NCI-H187 treated with DMSO at 0.1 percent for 48 hours (cell line): ENCODE data around the gene PAPSS1.
A peak's percentile ranks its signal among the peaks of the same experiment; 100 is the strongest.
"Not testable (repeated sequence)": the region's sequence is repeated elsewhere in the genome, so short reads cannot be mapped to it uniquely, and the experiment has no call there.

Experiments used
- DNase-seq: peaks from one replicate; lab custom pipeline; 2025; lab: John Stamatoyannopoulos, UW

PAPSS1 gene

DNA sequence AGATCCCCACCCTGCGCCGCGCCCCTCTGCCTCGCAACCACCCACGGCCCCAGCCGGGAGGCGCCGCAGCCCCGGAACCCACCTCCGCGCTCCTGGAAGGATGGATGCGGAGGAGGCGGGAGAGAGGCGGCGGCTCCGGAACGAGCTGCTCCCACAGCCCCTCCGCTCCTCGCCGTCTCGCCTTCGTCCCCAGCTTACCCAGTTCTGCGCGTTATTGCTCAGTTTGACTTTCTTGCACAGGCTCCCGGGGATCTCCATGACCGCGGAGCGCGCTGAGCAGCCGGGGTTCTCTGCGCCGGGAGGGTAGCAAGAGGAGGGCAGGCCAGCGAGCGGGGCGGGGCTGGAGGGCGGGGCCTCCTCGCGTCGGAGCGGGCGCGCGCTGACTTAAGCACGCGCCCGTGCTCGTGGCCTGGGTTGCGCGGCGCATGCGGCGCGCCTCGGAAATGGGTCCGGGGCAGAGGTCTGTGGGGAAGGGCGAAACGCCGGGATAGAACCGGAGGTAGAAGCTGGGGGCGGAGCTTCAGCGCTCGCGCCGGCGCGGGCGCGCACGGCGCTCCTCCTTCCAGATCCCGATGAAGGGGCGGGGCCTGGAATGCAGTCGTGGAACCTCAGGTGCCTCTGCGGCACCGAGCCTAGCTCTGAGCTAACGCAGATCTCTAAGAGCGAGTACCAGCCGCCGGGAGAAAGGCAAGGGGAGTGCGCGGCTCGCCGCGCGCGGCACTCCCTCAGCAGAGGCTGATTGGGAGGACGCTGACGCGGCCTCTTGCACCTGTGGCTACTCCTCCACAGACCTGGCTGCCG lies at the start of gene PAPSS1:
PAPSS1 (minus strand) TSS at position 313 of the 801 bp plus-strand sequence; CDS start at position 258, 55 bp downstream.
- DNase-seq, result peak; percentile 10

DNA sequence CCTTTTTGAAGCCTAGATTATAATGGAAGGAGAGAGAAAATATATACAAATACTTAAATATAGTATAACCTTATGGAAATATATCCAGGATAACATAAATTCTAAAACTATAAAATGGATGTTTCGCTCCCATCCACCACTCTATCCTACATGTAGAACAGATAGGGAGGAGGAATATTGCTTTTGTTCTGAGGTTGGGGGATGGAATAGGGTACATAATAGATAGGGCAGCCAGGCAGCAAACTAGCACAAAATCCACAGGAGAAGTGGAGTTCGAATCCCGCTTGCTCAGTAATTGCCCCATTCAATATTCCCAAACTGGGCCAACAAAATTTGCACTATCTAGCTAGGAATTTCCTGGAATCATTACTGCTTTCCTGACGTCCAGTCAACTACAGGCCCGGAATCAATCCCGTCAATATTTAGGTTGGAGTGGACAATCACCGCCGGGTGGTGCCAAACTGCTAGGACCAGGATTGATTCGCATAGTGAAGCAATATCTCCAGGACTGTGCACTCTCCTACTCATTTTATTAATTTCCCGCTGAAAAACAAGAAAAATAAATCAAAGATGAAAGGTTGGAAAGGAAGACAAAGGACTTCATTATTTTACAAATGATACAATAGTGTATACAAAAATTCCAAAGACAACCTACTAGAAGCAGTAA lies 40.4 kb upstream of the PAPSS1 start:
- DNase-seq, result no peak

DNA sequence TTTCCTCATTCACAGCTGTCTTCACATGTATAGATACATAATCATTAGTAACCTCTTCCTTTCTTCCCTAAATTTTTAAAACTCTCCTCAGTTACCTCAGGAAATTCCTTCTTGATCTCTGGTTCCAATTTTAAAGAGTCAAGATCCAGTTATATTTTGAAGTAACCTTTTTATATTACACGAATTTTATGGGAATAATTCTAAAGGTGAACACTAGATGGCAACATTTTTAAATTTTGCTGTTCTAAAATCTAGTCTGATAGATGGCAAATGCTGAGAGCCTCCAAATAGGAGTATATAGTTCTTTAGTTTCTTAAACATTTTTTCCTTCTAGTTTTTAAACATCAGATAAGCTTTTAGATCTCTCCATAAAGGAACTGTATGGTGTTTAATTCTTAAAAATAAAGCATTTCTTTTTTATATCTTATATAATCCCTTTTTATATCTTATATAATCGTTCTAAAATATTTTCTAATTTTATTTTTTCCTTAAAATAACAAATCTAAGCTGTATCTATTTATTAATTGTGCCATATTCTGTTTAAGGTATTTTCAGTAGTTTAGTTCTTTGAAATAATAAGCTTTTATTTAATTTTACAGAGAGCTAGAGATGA lies 37.9 kb upstream of the PAPSS1 start:
- no peak for DNase-seq

DNA sequence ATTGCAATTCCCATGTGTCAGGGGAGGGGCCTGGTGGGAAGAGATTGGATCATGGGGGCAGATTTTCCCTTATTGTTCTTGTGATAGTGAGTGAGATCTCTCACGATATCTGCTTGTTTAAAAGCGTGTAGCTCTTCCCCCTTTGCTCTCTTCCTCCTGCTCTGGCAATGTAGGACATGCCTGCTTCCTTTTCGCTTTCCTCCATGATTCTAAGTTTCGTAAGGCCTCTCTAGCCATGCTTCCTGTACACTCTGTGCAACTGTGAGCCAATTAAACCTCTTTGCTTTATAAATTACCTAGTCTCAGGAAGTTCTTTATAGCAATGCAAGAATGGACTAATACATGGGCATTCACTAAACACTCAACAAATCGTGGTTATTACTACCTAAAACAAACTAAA lies 37.2 kb upstream of the PAPSS1 start:
- DNase-seq, result no peak

DNA sequence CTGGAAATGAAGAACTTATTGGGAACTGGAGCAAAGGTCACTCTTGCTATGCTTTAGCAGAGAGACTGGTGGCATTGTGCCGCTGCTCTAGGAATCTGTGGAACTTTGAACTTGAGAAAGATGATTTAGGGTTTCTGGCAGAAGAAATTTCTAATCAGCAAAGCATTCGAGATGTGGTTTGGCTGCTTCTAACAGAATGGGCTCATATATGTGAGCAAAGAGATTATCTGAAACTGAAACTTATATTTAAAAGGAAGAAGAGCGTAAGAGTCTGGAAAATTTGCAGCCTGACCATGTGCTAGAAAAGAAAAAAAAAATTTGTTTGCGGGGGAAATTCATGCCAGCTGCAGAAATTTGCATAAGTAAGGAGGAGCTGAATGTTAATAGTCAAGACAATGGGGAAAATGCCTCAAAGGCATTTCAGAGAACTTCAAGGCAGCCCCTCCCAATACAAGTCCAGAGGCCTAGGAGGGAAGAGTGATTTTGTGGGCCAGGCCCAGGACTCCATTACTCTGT lies 35.9 kb upstream of the PAPSS1 start:
- DNase-seq, result no peak

DNA sequence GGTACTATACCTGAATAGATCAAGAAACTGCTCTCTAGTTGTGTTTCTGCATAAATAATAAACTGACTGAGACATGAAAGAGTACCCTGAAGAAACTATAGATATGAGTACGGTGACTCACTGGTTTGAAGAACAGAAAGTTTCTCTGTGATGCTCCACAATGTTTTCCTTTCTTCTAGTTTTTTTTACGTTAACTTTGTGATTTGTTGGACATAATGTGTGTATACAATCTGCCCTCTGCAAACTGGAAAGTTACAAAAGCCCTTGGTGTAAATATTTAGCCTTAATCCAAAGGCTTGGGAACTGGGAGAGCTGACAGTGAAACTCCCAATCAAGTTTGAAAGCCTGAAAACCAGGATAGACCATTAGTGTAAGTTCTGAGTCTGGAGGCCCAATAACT lies 31.6 kb upstream of the PAPSS1 start:
- DNase-seq, result no peak

DNA sequence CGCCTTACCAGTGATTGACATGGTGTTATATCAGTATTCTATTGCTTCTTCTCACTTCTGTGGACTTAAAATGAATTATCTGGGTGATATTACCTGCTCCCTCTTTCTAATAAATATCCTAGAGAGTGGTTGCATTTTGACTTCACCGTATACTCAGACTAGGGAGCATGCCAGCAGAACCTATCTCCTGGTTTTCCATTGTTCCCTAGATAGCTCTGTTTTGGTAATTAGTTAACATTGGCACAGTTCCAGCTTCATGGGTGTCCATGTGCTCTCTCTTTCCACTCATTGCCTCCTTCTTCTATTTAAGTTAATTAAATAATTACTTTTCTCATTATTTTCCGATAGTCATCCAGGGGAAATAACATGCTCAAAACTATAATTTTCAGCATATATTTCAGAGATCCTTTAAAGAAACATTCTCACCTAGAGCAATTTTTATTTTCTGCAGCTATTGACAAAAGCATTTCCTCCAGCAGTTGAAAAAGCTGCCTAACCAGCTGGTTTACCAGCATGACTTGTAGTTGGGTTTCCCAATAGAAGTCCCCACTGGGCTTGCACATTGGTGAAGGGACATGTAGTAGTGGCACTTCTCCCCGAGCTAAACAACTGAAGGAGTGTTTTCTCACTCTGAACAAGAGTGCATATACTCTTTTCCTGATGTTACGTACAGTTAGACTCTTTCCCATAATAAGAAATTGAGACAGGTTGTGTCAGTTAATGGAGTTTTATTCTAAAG lies 27.9 kb upstream of the PAPSS1 start:
- DNase-seq, result no peak

DNA sequence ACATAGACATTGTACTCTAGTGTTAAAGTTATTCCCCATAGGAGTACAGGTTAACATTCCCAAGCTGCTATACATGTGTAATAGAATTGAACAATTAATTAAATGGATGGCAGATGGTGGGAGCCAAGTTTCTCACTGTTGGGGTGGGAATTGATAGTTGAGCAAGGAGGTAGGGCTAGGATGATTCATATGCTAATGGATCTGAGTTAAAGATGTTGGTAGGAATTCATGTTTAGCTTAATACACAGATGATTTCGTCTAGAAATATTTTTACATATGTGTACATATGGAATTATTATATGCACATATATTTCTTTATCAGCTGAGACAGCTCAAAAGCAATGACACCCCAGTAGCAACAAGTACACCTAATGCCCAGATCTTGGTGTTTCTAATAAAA lies 26.1 kb upstream of the PAPSS1 start:
- DNase-seq, result no peak

DNA sequence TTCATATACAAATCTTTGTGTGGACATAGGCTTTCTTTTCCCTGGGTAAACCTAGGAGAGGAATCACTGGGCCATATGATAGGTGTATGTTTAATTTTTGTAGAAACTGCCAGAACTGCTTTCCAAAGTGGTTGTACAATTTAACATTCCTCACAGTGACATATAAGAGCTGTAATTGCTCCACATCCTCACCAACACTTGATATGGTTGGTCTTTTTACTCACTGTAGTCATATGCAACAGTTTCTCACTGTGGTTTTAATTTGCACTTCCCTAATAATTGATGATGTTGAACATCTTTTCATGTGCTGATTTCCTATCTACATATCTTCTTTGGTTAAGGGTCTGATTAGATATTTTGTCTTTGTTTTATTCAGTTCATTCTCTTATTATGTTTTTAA lies 24.5 kb upstream of the PAPSS1 start:
- DNase-seq, result no peak

DNA sequence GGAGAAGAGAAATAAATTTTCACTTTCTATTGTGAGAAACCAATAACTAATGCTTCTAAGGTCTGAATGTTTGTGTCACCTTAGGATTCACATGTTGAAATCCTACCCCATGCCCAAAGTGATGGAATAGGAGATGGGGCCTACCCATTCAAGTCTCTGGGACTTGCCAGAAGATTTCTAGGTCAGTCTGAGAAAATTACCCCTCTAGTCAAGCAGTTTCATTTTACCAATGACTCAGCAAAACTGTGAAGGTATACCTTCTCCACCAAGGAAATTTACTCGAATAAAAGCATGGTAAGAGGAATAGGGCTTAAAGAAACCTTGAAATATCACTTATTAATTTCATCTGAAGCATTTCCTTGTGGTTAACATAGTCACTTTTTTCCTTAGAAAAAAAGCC lies 23.5 kb upstream of the PAPSS1 start:
- DNase-seq, result no peak

DNA sequence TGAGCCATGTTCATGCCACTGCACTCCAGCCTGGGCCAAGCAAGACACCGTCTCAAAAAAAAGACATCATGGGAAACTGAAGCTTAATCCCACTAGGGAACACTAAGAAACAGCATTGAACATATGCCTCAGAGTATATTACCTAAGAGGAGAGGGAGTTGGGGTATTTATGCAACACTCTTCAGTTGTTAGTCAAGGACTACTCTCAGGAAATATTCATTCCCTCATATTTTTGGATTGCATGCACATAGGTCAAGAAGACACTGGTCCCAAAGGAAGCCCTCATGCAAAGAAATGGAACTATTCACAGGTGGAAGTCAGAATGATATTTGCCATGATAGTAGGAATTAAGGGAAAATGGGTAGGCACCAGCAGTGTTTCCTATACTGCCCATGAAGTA lies 22.8 kb upstream of the PAPSS1 start:
- no peak for DNase-seq

DNA sequence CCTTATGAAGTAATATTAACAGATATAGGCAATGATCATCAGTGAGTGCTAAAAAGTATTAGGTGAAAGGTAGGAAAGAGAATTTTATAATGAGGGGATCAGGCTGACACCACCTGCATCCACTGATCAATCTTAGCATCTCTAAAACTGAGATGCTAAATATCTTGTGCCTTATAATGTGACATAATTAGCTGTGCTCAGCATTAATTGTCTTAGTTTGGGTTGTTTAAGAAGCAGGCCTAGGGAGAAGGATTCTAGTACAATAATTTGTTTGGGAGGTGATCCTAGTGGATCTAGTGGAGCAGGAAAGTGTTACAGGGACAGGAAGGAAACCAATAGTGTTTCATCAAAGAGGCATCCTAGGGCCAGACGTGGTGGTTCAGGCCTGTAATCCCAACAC lies 22.2 kb upstream of the PAPSS1 start:
- no peak for DNase-seq

DNA sequence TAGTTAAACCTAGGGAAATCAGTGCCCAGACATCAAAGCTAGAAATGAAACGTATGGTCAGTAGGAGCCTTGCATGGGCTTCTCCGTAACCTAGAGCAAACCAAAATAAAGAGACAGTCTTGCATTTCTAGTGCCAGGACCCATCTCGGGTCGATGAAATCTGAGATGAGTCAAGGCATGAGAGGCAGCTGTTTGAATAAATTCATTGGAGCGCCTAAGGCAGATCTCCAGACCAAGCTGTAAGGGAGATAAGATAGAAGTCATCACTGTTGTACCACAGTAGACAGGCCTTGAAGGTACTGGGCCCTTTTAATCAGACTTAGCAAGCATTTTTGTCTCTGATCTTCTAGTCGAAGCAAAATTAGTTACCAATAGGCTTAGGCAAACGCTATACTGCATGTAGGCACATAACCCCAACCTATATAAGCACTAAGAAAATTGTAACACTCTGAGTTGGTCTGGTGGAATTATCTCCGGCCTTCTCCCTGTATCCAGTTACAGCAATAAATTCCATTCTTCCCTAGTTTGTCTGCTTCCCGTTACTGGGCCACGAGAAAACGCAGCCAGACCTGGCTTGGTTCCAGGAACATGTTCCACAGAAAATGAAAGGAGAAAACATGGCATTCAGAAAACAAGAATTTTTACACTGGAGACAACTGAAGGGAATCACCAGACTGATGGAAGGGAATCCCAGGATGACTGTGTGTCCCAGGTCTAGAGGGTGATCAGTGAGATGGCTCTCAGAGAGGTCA lies 21.1 kb upstream of the PAPSS1 start:
- DNase-seq, result no peak

DNA sequence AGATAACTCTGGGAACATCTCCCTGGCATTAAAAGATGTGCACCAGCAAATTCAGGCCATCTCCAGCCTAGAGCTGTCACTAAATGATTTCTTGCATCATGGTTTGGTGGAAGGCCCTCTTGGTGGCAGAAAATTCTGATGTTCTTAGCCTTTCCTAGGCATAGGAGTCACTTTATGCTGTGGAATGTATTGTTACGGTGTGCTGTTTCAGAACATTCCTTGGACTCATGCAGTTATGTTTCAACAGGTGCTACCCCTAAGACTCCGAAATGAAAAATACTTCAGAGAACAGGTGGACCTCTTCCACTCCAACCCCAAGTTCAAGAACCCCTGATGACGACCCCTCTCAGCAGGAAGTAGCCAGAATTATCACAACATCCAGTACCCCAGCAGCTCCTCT lies 20.3 kb upstream of the PAPSS1 start:
- no peak for DNase-seq

DNA sequence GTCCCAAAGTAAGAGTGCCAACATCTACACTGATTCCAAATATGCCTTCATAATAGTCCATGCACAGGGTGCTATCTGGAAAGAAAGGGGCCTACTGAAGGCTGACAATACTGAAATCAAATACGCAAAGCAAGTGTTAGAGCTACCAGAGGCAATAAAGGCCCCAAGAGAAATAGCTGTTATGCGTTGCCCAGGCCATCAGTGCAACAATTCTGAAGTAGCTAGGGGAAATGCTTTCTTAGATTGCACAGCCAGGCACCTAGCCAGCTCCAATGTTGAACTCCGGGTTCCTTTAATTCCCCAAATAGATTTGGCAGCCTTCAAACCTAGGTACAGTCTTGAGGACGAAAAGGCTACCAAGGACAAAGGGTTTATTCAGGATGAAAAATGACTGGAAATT lies 17.4 kb upstream of the PAPSS1 start:
- no peak for DNase-seq

DNA sequence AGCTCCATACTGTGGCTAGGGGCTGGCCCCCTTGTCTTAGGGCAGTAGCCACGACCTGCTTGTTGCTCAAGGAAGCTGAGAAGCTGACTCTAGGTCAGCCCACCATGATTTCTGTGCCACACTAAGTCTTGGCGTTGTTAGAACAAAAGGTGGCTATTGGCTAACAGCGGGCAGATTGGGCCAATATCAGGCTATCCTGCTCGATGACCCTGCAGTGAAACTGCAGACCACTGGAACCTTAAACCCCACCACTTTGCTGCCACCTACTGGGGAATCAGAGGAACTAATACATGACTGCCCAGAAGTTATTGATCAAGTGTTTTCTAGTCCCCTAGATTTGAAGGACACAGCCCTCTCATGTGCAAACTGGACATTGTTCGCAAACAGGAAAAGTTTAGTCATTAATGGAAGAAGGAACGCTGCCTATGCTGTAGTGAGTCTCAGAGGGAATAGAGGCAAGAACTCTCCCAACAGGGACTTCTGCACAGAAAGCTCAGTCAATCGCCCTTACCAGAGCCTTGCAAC lies 17.0 kb upstream of the PAPSS1 start:
- no peak for DNase-seq

DNA sequence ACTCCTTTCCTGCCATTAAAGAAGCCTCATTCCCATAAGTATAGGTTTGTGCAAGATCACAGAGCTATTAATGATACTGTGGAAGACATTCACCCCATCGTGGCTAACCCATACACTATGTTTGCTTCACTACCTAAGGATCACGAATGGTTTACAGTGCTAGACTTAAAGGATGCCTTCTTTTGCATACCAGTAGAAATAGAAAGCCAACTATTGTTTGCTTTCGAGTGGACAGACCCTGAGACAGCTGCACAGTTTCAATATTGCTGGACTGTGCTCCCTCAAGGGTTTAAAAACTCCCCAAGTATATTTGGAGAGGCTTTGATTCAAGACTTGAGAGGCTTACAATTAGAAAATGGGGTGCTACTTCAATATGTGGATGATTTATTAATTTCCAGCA lies 16.0 kb upstream of the PAPSS1 start:
- DNase-seq, result no peak

DNA sequence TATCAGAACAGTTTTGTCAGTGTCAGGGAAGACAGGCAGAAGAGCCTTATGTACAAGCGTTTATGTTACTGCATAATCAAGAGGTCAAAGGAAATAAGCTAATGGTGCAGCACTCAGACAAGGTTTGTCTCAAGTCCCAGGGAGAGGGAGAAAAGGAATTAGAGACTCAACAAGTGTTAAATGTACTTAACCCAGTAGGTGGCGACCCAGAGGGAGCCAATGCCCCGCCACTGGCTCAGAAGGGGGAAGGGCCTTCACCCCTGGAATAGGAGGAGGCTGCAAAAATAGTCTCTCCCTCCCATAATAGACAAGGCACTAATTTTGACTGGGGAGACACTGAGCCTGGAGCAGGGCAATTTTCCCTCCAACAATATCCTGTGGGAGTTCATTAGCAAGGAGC lies 14.1 kb upstream of the PAPSS1 start:
- DNase-seq, result no peak

DNA sequence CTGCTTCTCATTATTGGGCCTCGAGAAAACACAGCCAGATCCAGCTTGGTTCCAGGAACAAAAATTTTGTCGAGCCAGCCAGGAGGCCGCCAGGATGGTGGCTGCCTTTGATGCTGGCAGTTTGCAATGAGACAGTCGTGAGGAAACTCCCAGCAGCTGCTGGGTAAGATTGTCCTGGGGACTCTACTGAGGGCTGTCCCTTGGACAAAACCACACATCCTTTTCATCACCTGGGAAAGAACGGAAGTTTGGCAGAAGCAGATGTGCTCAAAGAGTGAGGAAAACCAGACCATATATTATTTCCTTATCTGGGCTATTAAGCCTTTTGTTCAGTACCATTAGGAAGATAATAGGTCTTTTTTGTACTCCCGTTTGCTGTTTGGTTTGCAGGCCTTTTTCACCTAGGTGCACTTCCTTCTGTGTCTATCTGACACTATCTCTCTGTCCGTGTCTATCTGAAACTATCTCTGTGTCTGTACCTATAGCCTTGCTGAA lies 13.4 kb upstream of the PAPSS1 start:
- DNase-seq, result no peak

DNA sequence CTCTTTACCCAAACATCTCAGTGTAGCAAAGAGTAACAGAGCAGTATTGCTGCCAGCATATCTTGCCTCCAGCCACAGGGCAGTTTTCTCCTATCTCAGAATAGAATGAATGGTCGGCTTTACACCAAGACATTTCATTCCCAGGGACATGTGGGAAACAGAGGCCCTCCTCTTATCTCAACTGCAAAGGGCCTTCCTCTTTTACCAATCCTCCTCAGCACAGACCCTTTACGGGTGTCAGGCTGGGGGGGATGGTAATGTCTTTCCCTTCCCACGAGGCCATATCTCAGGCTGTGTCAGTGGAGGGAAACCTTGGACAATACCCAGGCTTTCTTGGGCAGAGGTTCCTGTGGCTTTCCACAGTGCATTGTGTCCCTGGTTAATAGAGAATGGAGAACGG lies 9.0 kb upstream of the PAPSS1 start:
- DNase-seq, result not testable (repeated sequence)
